Right lung (tissue), 5 donors: ENCODE data around the gene TOGARAM1. TPM values are rescaled to one million over a fixed set of nuclear protein-coding genes. Genes with fewer than 3 reads are reported as not detected.
"Not testable (repeated sequence)": the region's sequence is repeated elsewhere in the genome, so short reads cannot be mapped to it uniquely, and the experiment has no call there.

Experiments used
- DNase-seq, 2 donors: peaks; one replicate each; pipeline ENCODE4 v3.0.0-alpha.2; 2013
- polyA plus RNA-seq, 5 donors: library from polyadenylated mRNA; unstranded; fragments of 120-200 nt; gene quantifications; one replicate each; pipeline versions ENCODE4 v1.2.1 to v1.2.3, GENCODE V29; 2013; ENCODE audit warnings: inconsistent platforms in 1 of 5, low replicate concordance in 1 of 5; ENCODE audit not compliant: insufficient read length in 5 of 5, insufficient read depth in 1 of 5

The TOGARAM1 gene
- polyA plus RNA-seq, 5 donors = 27.2 to 45.7 (median 37.8) TPM

GRCh38 chr14:45038865-45039264 is 76.9 kb downstream of the TOGARAM1 start:
- DNase-seq = no peak

- no peak for DNase-seq
Measured at GRCh38 chr14:45039390-45039789, 77.4 kb downstream of the TOGARAM1 start.

- no peak for DNase-seq
Measured at GRCh38 chr14:45041641-45042040, 79.7 kb downstream of the TOGARAM1 start.

- no peak for DNase-seq
Measured at GRCh38 chr14:45044638-45045037, 82.6 kb downstream of the TOGARAM1 start.

- DNase-seq = no peak
Measured at GRCh38 chr14:45048385-45048784, 86.4 kb downstream of the TOGARAM1 start.

GRCh38 chr14:45051180-45051579 is 89.2 kb downstream of the TOGARAM1 start:
- no peak for DNase-seq

GRCh38 chr14:45051896-45052295 is 89.9 kb downstream of the TOGARAM1 start:
- DNase-seq = no peak

- no peak for DNase-seq
Measured at GRCh38 chr14:45057349-45057748, 95.4 kb downstream of the TOGARAM1 start.

- DNase-seq = no peak
Measured at GRCh38 chr14:45057881-45058364, 95.9 kb downstream of the TOGARAM1 start.

GRCh38 chr14:45060551-45060950 is 98.6 kb downstream of the TOGARAM1 start:
- no peak for DNase-seq

- DNase-seq = no peak
Measured at GRCh38 chr14:45065540-45065939, 103.5 kb downstream of the TOGARAM1 start.

GRCh38 chr14:45065956-45066355 is 104.0 kb downstream of the TOGARAM1 start:
- no peak for DNase-seq

- DNase-seq = no peak
Measured at GRCh38 chr14:45066667-45067066, 104.7 kb downstream of the TOGARAM1 start.

GRCh38 chr14:45068396-45068795 is 106.4 kb downstream of the TOGARAM1 start:
- DNase-seq = no peak

- DNase-seq = no peak
Measured at GRCh38 chr14:45070215-45070614, 108.2 kb downstream of the TOGARAM1 start.

- DNase-seq = no peak
Measured at GRCh38 chr14:45072126-45072525, 110.1 kb downstream of the TOGARAM1 start.

- DNase-seq = no peak
Measured at GRCh38 chr14:45073231-45073879, 111.4 kb downstream of the TOGARAM1 start.

GRCh38 chr14:45078323-45078722 is 116.3 kb downstream of the TOGARAM1 start:
- DNase-seq = no peak

GRCh38 chr14:45080416-45080968 is 118.5 kb downstream of the TOGARAM1 start:
- not testable (repeated sequence) for DNase-seq

GRCh38 chr14:45081096-45081495 is 119.1 kb downstream of the TOGARAM1 start:
- not testable (repeated sequence) for DNase-seq

- no peak for DNase-seq
Measured at GRCh38 chr14:45082420-45082819, 120.4 kb downstream of the TOGARAM1 start.

- no peak for DNase-seq
Measured at GRCh38 chr14:45083617-45083975, 121.6 kb downstream of the TOGARAM1 start.

- DNase-seq = peak; percentile 94 to 95
Measured at GRCh38 chr14:45083976-45084722, 122.2 kb downstream of the TOGARAM1 start, which contains the start of gene PRPF39. Gene PRPF39 (plus strand): TSS chr14:45084116. CDS start chr14:45095240, 11,124 bp downstream.
